HG02759 (cell line): ENCODE results near the gene TCAF1.
"Not testable (repeated sequence)": the region's sequence is repeated elsewhere in the genome, so short reads cannot be mapped to it uniquely, and the experiment has no call there.

Source experiments
- ATAC-seq: cut with Tn5 transposase; IDR thresholded peaks from one replicate; pipeline ENCODE4 v1.9.1; 2021; ENCODE audit warnings: mild to moderate bottlenecking, moderate library complexity; ENCODE audit not compliant: unreplicated experiment

TCAF1 gene

DNA sequence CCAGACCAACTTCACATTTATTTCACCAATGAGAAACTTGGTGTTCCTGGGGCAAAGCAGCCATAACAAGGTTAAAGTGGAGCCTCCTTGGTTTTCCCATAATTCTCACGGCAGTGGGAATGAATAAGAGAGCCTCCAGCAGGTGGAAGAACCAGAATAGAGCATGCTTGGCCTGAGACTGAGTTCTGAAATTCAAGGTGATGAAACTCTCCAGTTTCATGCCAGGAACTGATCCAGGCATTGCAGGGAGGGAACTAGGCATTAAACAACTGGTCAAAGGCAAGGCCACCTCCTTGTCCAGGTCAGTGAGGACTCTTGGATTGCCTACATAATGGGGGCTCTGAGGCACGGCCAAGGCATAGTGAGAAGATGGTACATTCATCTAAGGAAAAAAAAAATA lies 44.0 kb downstream of the TCAF1 start:
- not testable (repeated sequence) for ATAC-seq

DNA sequence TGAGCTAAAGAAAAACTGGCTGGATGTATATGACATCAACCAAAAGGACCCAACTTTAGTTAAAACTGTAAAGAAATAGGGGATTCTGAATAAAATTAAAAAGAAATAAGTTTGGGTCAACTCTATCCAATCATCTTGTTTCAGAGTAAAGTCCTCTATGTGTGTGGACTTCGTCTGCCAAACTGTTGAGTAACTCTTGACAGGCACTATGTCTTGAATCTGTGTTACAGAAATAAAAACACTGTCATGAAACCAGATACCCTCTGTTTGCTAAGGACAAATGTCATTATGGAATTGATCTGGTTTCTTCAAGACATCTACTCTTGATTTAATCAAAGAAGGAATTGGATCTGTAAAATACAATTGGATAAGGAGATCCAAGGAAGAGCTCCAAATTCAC lies 46.5 kb downstream of the TCAF1 start:
- ATAC-seq, result not testable (repeated sequence)

DNA sequence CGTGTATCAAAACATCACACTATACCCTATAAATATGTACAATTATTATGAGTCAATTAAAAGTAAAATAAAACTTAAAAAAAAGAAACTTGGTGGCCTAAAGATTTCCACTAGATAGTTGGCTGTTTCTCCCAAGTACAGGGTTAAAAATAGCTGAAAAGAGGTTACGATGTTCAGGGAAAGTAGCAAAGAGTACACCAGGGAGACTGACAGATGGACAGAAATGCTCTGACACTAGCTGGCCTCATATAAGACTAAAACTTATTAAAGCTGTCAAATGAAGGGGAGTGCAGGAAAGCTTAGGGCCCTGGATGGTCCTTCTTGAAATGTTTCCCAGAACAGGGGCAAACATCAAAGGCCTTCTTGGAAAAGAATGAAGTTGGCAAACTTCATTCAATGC lies 51.3 kb downstream of the TCAF1 start:
- ATAC-seq, result no peak

DNA sequence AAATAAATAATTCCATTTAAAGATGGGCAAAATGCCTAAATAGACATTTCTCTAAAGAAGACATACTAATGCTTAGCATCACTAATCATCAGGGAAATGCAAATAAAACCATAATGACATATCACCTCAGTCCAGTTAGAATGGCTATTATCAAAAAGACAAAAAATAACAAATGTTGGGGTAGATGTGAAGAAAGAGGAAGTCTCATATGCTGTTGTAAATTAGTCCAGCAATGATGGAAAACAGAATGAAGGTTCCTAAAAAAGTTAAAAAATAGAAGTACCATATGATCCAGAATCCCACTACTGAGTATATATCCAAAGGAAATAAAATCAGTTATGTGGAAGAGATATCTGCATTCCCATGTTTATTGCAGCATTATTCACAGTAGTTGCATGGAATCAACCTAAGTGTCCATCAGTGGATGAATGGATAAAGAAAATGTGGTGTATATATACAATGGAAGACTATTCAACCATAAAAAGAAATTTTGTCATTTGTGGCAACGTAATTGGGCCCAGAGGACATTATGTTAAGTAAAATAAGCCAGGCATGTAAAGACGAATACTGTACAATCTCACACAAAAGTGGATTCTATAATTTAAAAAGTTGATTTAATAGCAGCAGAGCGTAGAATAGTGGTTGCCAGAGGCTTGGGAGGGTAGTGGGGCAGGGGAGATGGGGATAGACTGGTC lies 52.0 kb downstream of the TCAF1 start:
- no peak for ATAC-seq

DNA sequence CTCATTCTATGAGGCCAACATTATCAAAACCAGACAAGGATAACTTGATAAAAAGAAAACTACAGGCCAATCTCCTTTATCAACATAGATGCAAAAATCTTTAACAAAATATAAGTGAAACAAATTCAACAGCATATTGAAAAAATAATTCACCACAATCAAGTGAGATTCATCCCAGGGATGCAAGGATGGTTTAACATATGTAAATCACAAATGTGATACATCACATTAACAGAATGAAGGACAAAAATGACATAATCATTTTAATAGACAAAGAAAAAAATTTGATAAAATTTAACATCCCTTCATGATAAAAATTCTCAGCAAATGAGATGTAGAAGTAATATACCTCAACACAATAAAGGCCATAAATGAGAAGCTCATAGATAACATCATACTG lies 53.8 kb downstream of the TCAF1 start:
- no peak for ATAC-seq

DNA sequence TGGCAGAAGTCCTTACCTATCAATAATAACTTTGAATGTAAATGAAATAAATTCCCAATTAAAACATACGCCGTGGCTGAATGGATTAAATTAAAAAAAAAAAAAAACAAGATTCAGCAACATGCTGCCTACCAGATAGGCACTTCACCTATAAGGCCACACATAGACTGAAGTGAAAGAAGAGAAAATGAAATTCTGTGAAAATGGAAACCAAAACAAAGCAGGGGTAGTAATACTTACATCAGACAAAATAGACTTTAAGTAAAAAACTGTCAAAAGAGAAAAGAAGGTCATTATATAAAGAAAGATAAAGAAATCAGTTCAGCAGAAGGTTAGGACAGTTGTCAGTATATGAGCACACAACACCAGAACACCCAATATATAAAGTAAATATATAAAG lies 55.3 kb downstream of the TCAF1 start:
- ATAC-seq, result no peak

DNA sequence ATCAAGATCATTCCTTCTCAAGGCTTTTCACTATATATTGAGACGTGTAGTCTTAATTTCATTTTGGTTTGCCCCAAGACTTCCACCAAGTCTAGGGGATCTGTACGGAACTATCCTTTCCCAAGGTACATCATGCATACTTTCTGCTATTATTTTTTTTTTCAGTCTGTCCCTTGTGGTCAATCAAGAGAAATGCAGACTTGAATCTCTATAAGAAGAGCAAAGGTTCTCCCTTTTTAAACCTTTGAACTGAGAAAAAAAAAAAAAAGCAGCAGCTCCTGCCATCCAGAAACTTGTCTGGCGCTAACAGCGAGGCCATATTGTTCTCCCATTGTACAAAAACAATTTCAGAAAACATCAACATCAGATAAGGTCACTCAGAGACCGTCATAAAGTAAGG lies 60.3 kb downstream of the TCAF1 start:
- ATAC-seq, result not testable (repeated sequence)

DNA sequence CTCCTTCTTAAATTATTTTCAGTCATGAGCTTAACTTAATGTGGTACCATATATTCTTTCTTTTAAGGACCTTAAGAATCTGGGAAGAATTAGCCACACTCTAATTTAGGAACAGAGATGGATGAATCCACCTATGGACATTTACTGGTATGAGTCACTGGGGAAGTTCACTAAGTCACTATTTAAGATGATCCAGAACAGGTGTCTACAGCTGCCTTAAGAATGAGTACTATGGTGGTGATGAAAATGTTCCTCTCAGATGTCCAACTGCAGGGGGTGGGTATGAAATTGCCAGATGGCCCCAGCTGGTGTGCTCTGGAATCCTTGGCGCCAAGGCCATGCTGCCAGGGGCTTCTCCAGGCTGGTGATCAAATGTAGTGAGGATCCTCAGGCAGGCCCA lies 61.9 kb downstream of the TCAF1 start:
- ATAC-seq, result not testable (repeated sequence)

DNA sequence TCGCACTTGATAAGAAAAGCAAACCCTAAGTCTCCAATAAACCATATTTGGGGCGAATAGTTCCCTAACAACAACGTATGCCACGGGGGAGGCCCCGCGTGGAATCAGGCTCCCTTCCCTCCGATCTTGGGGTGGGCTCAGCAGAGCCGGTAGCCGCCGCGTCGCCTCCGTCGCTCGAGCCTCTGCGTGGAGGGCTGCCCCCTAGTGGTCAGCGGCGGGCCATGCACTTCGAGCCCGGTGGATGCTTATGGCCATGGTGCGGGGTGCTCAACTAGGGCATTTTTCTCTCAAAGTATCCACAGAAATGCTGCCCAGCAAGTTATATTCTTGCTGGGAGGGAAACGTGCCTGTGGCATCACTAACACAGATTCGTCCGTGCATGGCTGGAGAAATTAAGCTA lies 64.8 kb downstream of the TCAF1 start:
- peak; percentile 62 for ATAC-seq

DNA sequence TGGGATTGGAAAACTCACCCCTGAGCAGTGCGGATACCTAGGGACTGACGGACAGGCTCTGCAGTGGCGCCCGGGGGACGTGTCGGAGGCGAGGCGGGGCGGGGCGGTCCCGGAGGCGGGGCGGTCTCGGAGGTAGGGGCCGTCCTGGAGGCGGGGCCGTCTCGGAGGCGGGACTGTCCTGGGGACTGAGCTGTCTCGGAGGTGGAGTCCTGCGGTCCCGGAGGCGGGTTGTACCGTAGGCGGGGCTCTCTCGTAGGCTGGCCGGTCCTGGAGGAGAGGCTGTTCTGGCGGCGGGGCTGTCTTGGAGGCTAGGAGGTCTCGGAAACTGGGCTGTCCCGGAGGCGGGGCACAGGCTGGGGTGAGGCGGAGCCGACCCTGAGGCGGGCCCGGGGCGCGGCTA lies 65.4 kb downstream of the TCAF1 start:
- peak; percentile 81 for ATAC-seq

DNA sequence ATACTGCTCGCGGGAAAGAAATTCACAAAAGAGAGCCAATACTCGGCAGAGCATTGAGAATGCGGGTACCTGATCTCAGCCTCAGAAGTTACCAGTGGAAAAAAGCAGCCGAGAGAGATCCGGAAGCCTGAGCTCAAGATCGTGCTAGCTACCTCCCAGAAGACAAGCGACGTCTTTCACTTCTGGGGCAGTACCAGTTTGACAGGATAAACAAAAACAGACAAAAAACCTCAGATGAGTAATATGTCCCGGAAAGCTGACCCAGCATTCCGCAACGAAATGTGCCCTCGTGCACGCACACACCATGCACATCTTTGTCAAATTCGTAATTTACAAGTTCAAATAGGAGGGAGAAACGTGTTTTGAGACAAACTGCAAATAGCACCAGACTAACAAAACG lies 65.9 kb downstream of the TCAF1 start:
- peak; percentile 36 for ATAC-seq

DNA sequence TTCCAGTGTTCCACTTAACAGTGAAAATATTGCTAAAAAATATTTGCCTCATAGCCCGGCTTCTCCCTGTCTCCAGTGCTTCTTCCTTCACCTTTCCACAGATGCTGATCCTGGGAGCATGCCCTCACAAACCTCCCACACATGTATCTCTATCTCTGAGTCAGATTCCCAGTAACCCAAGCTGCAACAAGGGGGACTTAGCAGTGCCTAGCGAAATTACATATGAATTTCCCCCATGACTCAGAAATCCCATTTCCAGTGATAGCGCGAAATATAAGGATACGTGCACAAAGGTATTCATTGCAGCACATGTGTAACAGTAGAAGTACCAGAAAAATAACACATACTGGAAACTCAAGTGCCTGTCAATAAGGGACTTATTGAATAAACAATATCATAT lies 75.4 kb downstream of the TCAF1 start:
- ATAC-seq, result not testable (repeated sequence)

DNA sequence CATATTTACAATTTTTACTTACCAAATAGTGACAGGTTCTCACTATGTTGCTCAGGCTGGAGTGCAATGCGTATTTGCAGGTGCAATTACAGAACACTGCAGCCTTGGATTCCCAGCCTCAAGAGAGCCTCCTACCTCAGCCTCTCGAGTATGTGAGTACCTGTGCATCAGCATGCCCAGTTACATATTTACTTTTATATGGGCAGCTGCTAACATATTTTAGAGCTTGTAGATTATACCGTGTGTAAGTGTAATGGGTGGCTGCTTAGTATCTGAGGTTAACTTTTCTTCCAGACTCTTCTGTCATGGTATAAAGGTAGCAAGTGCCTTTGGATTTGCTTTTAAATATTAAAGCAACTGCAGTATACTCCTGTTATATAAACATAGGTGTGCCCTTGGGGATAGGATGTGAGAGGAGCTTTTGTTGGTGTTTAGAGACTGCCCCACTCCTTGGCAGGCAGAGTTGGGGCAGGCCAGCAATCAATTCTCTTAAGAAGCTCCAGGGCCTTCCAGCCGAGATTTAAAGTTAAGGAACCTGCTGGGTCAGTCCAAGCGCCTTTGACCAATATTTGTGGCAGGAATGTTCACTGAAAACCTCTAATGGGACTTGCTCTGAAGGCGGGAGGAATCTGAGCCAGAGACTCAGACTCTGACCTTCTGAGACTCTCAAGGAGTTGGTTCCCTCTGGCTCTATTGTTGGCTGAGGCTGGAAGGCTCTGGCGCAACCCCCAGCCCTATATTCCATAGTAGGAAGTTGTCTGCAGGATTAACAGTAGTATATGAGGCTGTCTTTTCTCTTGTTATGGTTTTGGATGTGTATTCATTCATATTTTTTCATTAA lies 77.5 kb downstream of the TCAF1 start:
- not testable (repeated sequence) for ATAC-seq

DNA sequence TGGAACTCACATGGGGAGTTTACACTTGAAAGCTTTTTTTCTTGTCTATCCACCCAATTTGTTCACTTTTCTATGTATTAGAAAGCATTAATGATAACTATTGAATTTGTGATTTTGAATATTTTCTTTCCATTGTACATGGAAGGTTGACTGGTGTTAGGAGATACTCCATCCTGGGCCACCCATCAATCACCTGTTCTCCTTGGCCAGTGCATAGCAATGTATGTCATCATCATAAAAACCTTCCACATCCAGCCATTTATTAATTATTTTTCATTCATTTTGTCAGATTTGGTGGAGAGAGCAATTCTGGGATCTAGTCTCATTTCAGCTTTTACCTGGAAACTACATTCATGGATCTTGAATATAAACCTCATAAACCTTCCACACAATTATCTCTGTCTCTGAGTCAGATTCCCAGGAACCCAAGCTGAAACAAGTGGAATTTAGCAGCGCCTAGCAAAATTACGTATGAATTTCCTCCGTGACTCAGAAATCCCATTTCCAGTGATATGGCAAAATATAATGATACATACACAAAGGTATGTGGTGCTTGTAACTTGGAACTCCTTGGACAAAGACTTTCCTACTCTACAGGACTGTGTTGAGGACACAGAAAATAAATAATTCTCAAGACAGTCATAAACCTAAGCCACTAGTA lies 78.2 kb downstream of the TCAF1 start:
- ATAC-seq, result not testable (repeated sequence)

DNA sequence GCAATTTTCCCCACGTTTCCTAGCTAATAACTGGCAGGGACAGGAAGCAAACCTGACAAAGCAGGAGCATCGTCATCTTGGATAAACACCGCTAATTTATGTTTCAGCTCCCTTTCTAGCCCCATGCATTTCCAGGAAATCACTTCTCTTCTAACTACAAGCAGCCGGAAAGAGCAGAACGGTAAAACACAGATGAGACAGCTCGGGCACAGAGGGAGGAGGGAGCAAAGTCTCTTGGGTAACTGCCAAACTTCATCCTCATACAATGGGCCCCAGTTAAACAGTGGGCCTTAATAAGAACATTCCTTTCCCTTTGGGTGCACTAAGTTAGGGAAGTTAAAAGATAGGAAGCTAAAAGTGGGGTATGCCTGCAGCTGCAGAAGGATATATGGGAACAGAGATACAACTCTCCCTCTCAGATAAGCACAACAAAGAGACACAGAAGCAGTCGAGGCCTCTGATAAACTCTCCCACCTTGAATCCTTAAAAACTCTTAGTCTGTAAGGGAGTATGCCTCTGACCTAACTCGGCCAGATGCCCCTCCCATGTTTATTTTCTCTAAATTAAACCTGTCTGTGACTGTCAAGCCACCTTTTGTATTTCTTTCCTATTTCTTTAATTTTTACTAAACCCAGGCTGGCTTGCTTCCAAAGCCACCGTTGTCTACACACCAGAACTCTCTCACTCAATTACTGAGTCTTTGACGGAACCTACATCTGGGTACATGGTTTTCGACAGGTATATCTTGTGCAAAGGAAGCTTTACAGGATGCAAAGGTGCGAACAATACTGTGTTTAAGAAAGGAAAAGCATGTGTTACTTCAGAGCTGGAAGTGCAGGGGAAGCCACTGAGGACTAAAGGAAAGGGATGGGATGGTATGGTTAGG lies 80.3 kb downstream of the TCAF1 start:
- ATAC-seq, result not testable (repeated sequence)

DNA sequence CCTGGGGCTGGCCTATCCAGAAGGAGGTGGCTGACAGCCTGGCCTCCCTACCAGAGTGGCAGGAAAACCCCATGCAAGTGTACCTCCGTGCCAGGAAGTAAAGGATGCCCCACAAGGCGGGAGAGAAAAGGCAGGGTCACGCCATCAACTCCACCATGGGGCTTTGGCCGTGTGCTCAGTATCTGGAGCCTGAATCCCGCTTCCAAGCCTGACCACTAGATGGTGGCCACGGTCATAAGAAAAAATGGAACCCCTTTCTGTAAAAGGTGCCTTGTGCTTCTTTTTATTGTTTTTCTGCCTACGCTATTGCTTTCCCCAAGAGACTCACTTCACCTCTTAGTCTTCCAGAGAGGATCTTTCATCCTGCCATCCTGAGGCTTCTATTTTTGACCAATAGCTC lies 84.1 kb downstream of the TCAF1 start:
- peak; percentile 87 for ATAC-seq

DNA sequence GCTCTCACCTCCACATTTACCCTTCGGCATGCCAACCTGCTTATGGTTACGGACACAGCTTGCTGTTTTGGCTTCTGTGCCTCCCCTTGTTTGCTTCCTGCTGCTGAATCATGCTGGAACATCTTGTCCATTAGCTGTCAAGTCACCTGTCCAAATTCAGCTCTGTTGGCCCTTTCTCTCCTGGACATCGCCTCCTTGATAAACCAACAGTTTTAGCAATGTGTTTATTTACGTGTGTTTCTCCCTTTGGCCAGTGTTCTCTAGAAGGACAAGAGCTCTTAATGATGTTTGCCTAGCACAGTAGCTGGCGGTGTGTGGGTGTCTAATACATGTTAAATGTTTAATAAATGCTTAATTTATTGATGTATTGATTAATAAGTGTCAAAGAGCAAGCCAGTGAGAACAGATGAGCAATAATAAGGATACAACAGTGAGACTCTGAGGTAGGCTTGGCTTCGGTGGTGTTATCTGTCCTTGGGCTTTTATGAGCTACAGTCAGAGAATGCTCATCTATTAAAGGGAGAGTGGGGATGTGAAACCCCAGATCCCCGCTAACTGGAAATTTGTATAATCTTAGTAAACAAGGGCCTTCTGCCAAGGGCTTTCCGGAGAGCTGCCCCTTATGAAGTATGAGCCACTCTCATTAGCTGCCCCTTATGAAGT lies 85.4 kb downstream of the TCAF1 start:
- ATAC-seq, result not testable (repeated sequence)

DNA sequence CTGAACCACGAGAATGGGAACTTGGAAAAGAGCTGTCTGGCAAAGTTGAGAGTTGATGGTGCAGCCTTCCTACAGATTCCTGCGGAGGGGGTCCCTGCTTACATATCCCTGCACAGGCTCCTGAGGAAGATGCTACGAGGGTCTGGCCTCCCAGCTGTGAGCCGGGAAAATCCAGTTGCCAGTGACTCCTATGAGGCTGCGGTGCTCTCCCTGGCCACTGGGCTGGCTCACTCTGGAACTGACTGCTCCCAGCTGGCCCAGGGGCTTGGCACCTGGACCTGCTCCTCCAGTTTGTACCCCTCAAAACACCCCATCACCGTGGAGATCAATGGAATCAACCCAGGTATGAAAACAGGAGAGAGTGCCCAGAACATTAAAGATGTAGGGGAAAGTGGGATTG lies 91.3 kb downstream of the TCAF1 start:
- ATAC-seq, result not testable (repeated sequence)

DNA sequence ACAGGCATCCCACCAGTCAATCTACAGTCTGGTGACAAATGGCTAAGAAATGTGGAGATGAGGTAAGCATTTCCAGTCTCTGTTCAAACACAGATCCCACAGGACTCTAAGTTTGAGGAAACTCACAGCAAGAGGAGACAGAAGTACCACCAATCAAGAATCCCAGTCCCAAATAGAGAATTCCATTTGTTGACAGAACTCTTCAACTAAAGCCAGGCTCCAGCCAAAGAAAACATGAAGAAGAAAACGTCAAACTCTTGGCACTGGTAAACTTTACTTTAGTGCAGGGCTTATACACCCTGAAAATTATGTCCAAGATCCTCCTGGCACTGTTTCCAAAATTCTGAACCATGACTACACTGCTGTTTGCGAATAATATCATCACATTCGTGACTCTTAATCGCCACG lies 95.3 kb downstream of the TCAF1 start:
- ATAC-seq, result not testable (repeated sequence)
